Neural cell (in vitro differentiated cells): Measurements from ENCODE around the gene DST. TPM values are rescaled to one million over a fixed set of nuclear protein-coding genes. Genes with fewer than 3 reads are reported as not detected.

ENCODE experiments used
- H2AFZ ChIP-seq: fragments of 200-600, 300-800 bp; sonication (generic), shearing (Covaris generic); 2 replicates; pipeline ENCODE4 v1.6.0; 2014; ENCODE audit warnings: low read depth, mild to moderate bottlenecking, antibody characterized with exemption, low read length, moderate library complexity
- H3F3A ChIP-seq: fragments of 200-600 bp; shearing (Covaris generic); 2 replicates; pipeline ENCODE4 v1.6.1; 2016; ENCODE audit warnings: mild to moderate bottlenecking, moderate library complexity, mixed read lengths, antibody characterized with exemption, low read length; ENCODE audit not compliant: insufficient read depth, poor library complexity, severe bottlenecking
- H3K27ac ChIP-seq: fragments of 200-600, 300-800 bp; sonication (generic), shearing (Covaris generic); 2 replicates; pipeline ENCODE4 v1.5.1; 2014; ENCODE audit warnings: mild to moderate bottlenecking, low read length, moderate library complexity
- H3K27me3 ChIP-seq: fragments of 300-800, 200-600 bp; sonication (generic), shearing (Covaris generic); 2 replicates; pipeline ENCODE4 v1.6.0; 2014; ENCODE audit warnings: mild to moderate bottlenecking, low read depth, low read length, moderate library complexity; ENCODE audit not compliant: insufficient read depth
- H3K36me3 ChIP-seq: fragments of 300-800, 200-600 bp; sonication (generic), shearing (Covaris generic); 2 replicates; pipeline ENCODE4 v1.5.1; 2014; ENCODE audit warnings: mild to moderate bottlenecking, antibody characterized with exemption, low read length, moderate library complexity; ENCODE audit not compliant: insufficient read depth
- H3K4me2 ChIP-seq: fragments of 300-800, 200-600 bp; sonication (generic), shearing (Covaris generic); 2 replicates; pipeline ENCODE4 v1.6.0; 2014; ENCODE audit warnings: mild to moderate bottlenecking, low read length
- H3K4me3 ChIP-seq: fragments of 300-800, 200-600 bp; sonication (generic), shearing (Covaris generic); 2 replicates; pipeline ENCODE4 v1.5.1; 2014; ENCODE audit warnings: mild to moderate bottlenecking, low read length, moderate library complexity
- H3K79me2 ChIP-seq: fragments of 200-600 bp; shearing (Covaris generic); replicated peaks from 2 replicates; pipeline ENCODE4 v1.6.0; 2014; ENCODE audit warnings: mild to moderate bottlenecking, low read length, moderate library complexity; ENCODE audit not compliant: insufficient read depth
- H3K9ac ChIP-seq: fragments of 300-800, 200-600 bp; sonication (generic), shearing (Covaris generic); 2 replicates; pipeline ENCODE4 v1.6.1; 2016; ENCODE audit warnings: mild to moderate bottlenecking, low read length, mixed read lengths
- H3K9me2 ChIP-seq: fragments of 200-600 bp; shearing (Covaris generic); 2 replicates; pipeline ENCODE4 v1.6.1; 2016; ENCODE audit warnings: mild to moderate bottlenecking, low read length, mixed read lengths; ENCODE audit not compliant: insufficient read depth
- H3K9me3 ChIP-seq: fragments of 200-600, 300-800 bp; sonication (generic), shearing (Covaris generic); 2 replicates; pipeline ENCODE4 v1.6.1; 2016; ENCODE audit warnings: mild to moderate bottlenecking, mixed run types, low read length, moderate library complexity, mixed read lengths
- H4K20me1 ChIP-seq: fragments of 200-600 bp; shearing (Covaris generic); 2 replicates; pipeline ENCODE4 v1.6.1; 2016; ENCODE audit warnings: mild to moderate bottlenecking, mixed run types; ENCODE audit not compliant: insufficient read depth
- CTCF ChIP-seq: fragments of 450-650 bp; IDR thresholded peaks from 2 replicates; pipeline ENCODE4 v1.5.1; 2014; ENCODE audit warnings: antibody characterized with exemption, mild to moderate bottlenecking, moderate library complexity; ENCODE audit not compliant: poor library complexity, severe bottlenecking
- EP300 ChIP-seq: fragments of 450-650 bp; conservative IDR thresholded peaks from 2 replicates; pipeline ENCODE4 v1.6.1; 2014; ENCODE audit warnings: antibody characterized with exemption, mild to moderate bottlenecking, moderate library complexity; ENCODE audit not compliant: poor library complexity, severe bottlenecking
- EZH2 ChIP-seq: fragments of 200-600, 300-800 bp; shearing (Covaris generic), sonication (generic); IDR thresholded peaks from 2 replicates; pipeline ENCODE4 v1.6.1; 2014; ENCODE audit warnings: antibody characterized with exemption, low read length, borderline replicate concordance, mild to moderate bottlenecking; ENCODE audit not compliant: insufficient read depth, poor library complexity, severe bottlenecking
- MXI1 ChIP-seq: fragments of 450-650 bp; conservative IDR thresholded peaks from 2 replicates; pipeline ENCODE4 v1.6.1; 2014; ENCODE audit warnings: antibody characterized with exemption, mild to moderate bottlenecking; ENCODE audit not compliant: poor library complexity, severe bottlenecking
- POLR2AphosphoS5 ChIP-seq: IDR thresholded peaks from 2 replicates; pipeline ENCODE4 v1.6.1; 2012
- RAD21 ChIP-seq: fragments of 450-650 bp; conservative IDR thresholded peaks from 2 replicates; pipeline ENCODE4 v1.6.1; 2014; ENCODE audit warnings: antibody characterized with exemption, mild to moderate bottlenecking, moderate library complexity
- REST ChIP-seq: IDR thresholded peaks from 2 replicates; pipeline ENCODE4 v1.6.1; 2012; ENCODE audit warnings: borderline replicate concordance
- SMC3 ChIP-seq: fragments of 450-650 bp; conservative IDR thresholded peaks from 2 replicates; pipeline ENCODE4 v1.6.1; 2014; ENCODE audit warnings: antibody characterized with exemption, mild to moderate bottlenecking, moderate library complexity; ENCODE audit not compliant: poor library complexity
- TAF1 ChIP-seq: IDR thresholded peaks from 2 replicates; pipeline ENCODE4 v1.6.1; 2012; ENCODE audit warnings: low read depth
- polyA plus RNA-seq: library from polyadenylated mRNA; depleted of rRNA; stranded (reverse); fragments of >200 nt; gene quantifications from 2 replicates; pipeline ENCODE4 v1.2.3, GENCODE V29; 2014

Gene DST
- polyA plus RNA-seq, 1 donor from 2014 or later = 118 TPM

GRCh38 chr6:56507517-56507916 is 135.2 kb downstream of the DST start:
- Histone ChIP-seq H3K27ac (no peak overlapping the region), H3K79me2 (no peaks in the 10 kb centered on the region), H3K27me3 (no peaks in the 10 kb centered on the region), H4K20me1 (no peaks in the 10 kb centered on the region), H3K4me2 (no peak overlapping the region), H3K4me3 (no peak overlapping the region), H2AFZ (no peak overlapping the region), H3K9me3 (no peaks in the 10 kb centered on the region), H3K36me3 (no peaks in the 10 kb centered on the region), H3K9ac (no peak overlapping the region), H3F3A (no peaks in the 10 kb centered on the region), H3K9me2 (no peaks in the 10 kb centered on the region)
- no peak for TF ChIP-seq MXI1
- TF ChIP-seq RAD21 = no peak
- no peak for TF ChIP-seq POLR2AphosphoS5
- no peak for TF ChIP-seq EP300
- no peak for TF ChIP-seq SMC3
- TF ChIP-seq EZH2 = no peak
- no peak for TF ChIP-seq REST

- Histone ChIP-seq H3K9ac (no peak overlapping the region), H3K36me3 (no peaks in the 10 kb centered on the region), H4K20me1 (no peaks in the 10 kb centered on the region), H2AFZ (no peak overlapping the region), H3K27ac (no peak overlapping the region), H3K79me2 (no peaks in the 10 kb centered on the region), H3K4me2 (no peak overlapping the region), H3K4me3 (no peak overlapping the region), H3K27me3 (no peaks in the 10 kb centered on the region), H3K9me2 (no peaks in the 10 kb centered on the region), H3F3A (no peaks in the 10 kb centered on the region), H3K9me3 (no peaks in the 10 kb centered on the region)
- TF ChIP-seq CTCF (no peak), EZH2 (no peak), TAF1 (no peak), EP300 (no peak), SMC3 (no peak), RAD21 (no peak), POLR2AphosphoS5 (no peak)
Measured at GRCh38 chr6:56505512-56506260, 137.0 kb downstream of the DST start.
